HepG2 (cell line): ENCODE data around the gene AKAP3. TPM values are rescaled to one million over a fixed set of nuclear protein-coding genes. Genes with fewer than 3 reads are reported as not detected.

Source experiments
- CCAR2 ChIP-seq: fragments of 200-400 bp; formaldehyde crosslinking; optimal IDR thresholded peaks from 2 replicates; pipeline ENCODE3; 2018; ENCODE audit warnings: low read depth, mild to moderate bottlenecking, low read length, moderate library complexity
- KAT2B ChIP-seq: fragments of 150-350 bp; IDR thresholded peaks from 2 replicates; pipeline ENCODE4 v1.6.1; 2014; ENCODE audit warnings: low read depth, low read length, borderline replicate concordance
- KDM5B ChIP-seq: sonication (generic); formaldehyde crosslinking; IDR thresholded peaks from 2 replicates; pipeline ENCODE4 v1.4.0; 2020; ENCODE audit warnings: missing genetic modification reagents, mild to moderate bottlenecking, borderline replicate concordance
- MED13 ChIP-seq: sonication (generic); formaldehyde crosslinking; IDR thresholded peaks from 2 replicates; pipeline ENCODE4 v1.5.0; 2020; ENCODE audit warnings: missing genetic modification reagents
- NFKBIZ ChIP-seq: IDR thresholded peaks from 2 replicates; pipeline ENCODE4 v1.6.1; 2018; ENCODE audit warnings: missing genetic modification reagents, missing compliant biosample characterization
- PAX8 ChIP-seq: sonication (generic); formaldehyde crosslinking; IDR thresholded peaks from 2 replicates; pipeline ENCODE4 v1.8.0; 2022; ENCODE audit warnings: mild to moderate bottlenecking, missing genetic modification reagents, borderline replicate concordance
- POGK ChIP-seq: sonication (generic); formaldehyde crosslinking; conservative IDR thresholded peaks from 2 replicates; pipeline ENCODE4 v1.8.0; 2022; ENCODE audit warnings: mild to moderate bottlenecking, moderate library complexity, missing genetic modification reagents
- SAP130 ChIP-seq: IDR thresholded peaks from 2 replicates; pipeline ENCODE4 v1.6.1; 2016; ENCODE audit warnings: low read depth
- TBL1XR1 ChIP-seq: fragments of 150-350 bp; IDR thresholded peaks from 2 replicates; pipeline ENCODE4 v1.6.1; 2014; ENCODE audit warnings: borderline replicate concordance, low read length; ENCODE audit not compliant: partially characterized antibody
- YEATS4 ChIP-seq: sonication (generic); formaldehyde crosslinking; IDR thresholded peaks from 2 replicates; pipeline ENCODE4 v1.4.0; 2020; ENCODE audit warnings: missing genetic modification reagents, borderline replicate concordance
- ZBTB38 ChIP-seq: sonication (generic); formaldehyde crosslinking; IDR thresholded peaks from 2 replicates; pipeline ENCODE4 v1.5.1; 2020; ENCODE audit warnings: mild to moderate bottlenecking, missing genetic modification reagents
- ZBTB44 ChIP-seq: sonication (generic); formaldehyde crosslinking; IDR thresholded peaks from 2 replicates; pipeline ENCODE4 v1.4.0; 2020; ENCODE audit warnings: missing genetic modification reagents
- ZC3H4 ChIP-seq: sonication (generic); formaldehyde crosslinking; IDR thresholded peaks from 2 replicates; pipeline ENCODE4 v1.4.0; 2020; ENCODE audit warnings: missing genetic modification reagents, borderline replicate concordance
- ZFAT ChIP-seq: sonication (generic); formaldehyde crosslinking; conservative IDR thresholded peaks from 2 replicates; pipeline ENCODE4 v1.8.1; 2023; ENCODE audit warnings: missing genetic modification reagents, inconsistent platforms
- ZNF260 ChIP-seq: sonication (generic); formaldehyde crosslinking; IDR thresholded peaks from 2 replicates; pipeline ENCODE4 v1.4.0; 2020; ENCODE audit warnings: missing genetic modification reagents, low read depth, mild to moderate bottlenecking, borderline replicate concordance
- ZNF644 ChIP-seq: IDR thresholded peaks from 2 replicates; pipeline ENCODE4 v1.6.1; 2016; ENCODE audit warnings: low read depth
- ZNF703 ChIP-seq: sonication (generic); formaldehyde crosslinking; IDR thresholded peaks from 2 replicates; pipeline ENCODE4 v1.5.1; 2020; ENCODE audit warnings: missing genetic modification reagents, mild to moderate bottlenecking, moderate library complexity, borderline replicate concordance
- ZNF704 ChIP-seq: sonication (generic); formaldehyde crosslinking; IDR thresholded peaks from 2 replicates; pipeline ENCODE4 v1.8.1; 2023; ENCODE audit warnings: mild to moderate bottlenecking, inconsistent platforms, moderate library complexity, missing genetic modification reagents, borderline replicate concordance
- polyA plus RNA-seq, 8 experiments: library from polyadenylated mRNA; depleted of rRNA in 3 of 8; stranded (reverse) in 7 of 8; unstranded in 1 of 8; fragments of >200 nt; fragmentation: Illumina TruSeq in 4 of 8; extraction: Trizol in 4 of 8; gene quantifications; 2 replicates each; pipeline versions ENCODE4 v1.2.1 to v1.2.3, GENCODE V29; 2011 to 2016; ENCODE audit warnings: low read depth in 4 of 8, missing spikeins in 1 of 8, mixed read lengths in 1 of 8; ENCODE audit not compliant: insufficient read depth in 1 of 8
- total RNA-seq, 5 experiments: library from RNA; depleted of rRNA; stranded (reverse); fragments of >200 nt; fragmentation: Illumina TruSeq; extraction: Trizol; gene quantifications; 2 replicates each; pipeline ENCODE4 v1.2.3, GENCODE V29; 2016; ENCODE audit warnings: low read depth in 1 of 5
- TF ChIP-seq, protein P1 (sequence below): sonication (generic); formaldehyde crosslinking; IDR thresholded peaks from 2 replicates; pipeline ENCODE4 v1.4.0; 2020; ENCODE audit warnings: missing genetic modification reagents, borderline replicate concordance

The AKAP3 gene
- total and polyA plus RNA-seq, 2 of the 13 experiments (the other 11 are each of a cell fraction or from before 2014, with no cell fraction given): 0.22 to 0.49 TPM

DNA sequence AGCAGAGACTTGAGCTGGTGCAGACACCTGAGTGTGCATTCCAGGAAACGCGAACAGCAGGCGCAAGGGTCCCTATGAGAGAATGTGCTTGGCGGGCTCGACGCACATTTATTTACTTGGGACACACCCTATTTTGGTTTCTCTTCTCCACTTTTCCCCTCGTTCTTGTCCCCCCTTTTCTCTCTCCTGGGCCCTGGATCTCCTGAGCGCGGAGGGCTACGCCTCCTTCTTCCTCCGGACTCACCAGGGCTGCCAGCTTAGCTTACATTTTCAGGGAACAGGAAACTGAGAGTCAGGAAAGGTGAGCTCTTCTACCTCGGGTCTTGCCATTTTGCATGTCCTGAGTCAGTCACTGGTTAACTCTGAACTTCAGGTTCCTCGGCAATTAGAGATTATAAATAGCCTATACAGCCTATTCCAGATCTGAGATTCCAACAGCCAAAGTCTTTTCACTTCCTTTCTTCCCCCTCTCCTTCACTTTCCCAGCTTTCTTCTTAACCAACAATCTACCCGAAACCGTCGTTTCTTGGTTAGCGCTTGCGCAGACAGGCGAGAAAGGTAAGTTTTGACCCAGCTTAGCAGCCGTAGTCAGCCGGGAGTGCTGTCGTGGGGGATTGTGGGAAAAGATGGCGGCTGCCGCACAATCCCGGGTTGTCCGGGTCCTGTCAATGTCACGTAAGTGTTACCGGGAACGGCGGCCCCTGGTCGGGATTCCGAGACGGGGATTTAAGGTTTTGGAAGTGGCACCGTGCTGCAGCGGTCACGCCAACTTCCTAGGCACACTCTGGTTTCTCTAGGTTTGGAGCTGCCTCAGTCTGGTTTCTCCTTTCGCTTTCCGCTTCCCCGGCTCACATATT, at the start of gene AKAP3, which contains the start of gene NDUFA9 (continued):
- TF ChIP-seq KDM5B: no peak
- TF ChIP-seq ZC3H4 (CRISPR knock-in tag): no peak
- no peak for TF ChIP-seq MED13
- 0 out of 2 replicates have a peak, but pooled peaks have one; percentile 47 for TF ChIP-seq POGK
- peak; percentile 59; the same call in 1 of the 2 replicates for TF ChIP-seq YEATS4
- no peak for TF ChIP-seq ZFAT (CRISPR knock-in tag)
- no peak for TF ChIP-seq ZNF644 (CRISPR knock-in tag)
- no peak for TF ChIP-seq PAX8
- peak; percentile 28; the same call in 1 of the 2 replicates for TF ChIP-seq ZNF704 (CRISPR knock-in tag)
- TF ChIP-seq ZBTB38: no peak
- TF ChIP-seq ZNF260 (CRISPR knock-in tag): no peak
- TF ChIP-seq, protein P1, sequence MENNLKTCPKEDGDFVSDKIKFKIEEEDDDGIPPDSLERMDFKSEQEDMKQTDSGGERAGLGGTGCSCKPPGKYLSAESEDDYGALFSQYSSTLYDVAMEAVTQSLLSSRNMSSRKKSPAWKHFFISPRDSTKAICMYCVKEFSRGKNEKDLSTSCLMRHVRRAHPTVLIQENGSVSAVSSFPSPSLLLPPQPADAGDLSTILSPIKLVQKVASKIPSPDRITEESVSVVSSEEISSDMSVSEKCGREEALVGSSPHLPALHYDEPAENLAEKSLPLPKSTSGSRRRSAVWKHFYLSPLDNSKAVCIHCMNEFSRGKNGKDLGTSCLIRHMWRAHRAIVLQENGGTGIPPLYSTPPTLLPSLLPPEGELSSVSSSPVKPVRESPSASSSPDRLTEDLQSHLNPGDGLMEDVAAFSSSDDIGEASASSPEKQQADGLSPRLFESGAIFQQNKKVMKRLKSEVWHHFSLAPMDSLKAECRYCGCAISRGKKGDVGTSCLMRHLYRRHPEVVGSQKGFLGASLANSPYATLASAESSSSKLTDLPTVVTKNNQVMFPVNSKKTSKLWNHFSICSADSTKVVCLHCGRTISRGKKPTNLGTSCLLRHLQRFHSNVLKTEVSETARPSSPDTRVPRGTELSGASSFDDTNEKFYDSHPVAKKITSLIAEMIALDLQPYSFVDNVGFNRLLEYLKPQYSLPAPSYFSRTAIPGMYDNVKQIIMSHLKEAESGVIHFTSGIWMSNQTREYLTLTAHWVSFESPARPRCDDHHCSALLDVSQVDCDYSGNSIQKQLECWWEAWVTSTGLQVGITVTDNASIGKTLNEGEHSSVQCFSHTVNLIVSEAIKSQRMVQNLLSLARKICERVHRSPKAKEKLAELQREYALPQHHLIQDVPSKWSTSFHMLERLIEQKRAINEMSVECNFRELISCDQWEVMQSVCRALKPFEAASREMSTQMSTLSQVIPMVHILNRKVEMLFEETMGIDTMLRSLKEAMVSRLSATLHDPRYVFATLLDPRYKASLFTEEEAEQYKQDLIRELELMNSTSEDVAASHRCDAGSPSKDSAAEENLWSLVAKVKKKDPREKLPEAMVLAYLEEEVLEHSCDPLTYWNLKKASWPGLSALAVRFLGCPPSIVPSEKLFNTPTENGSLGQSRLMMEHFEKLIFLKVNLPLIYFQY (CRISPR knock-in tag): no peak
- TF ChIP-seq KAT2B: no peak
- TF ChIP-seq SAP130 (CRISPR knock-in tag): peak; percentile 83
- no peak for TF ChIP-seq TBL1XR1
- TF ChIP-seq ZNF703 (CRISPR knock-in tag): peak; percentile 78; the same call in 1 of the 2 replicates
- TF ChIP-seq ZBTB44: no peak
- TF ChIP-seq NFKBIZ (CRISPR knock-in tag): no peak
- TF ChIP-seq CCAR2: no peak
